Measurements from ENCODE around the gene CDC27.
"Not testable (repeated sequence)": the region's sequence is repeated elsewhere in the genome, so short reads cannot be mapped to it uniquely, and the experiment has no call there.

Gene CDC27

GRCh38 chr17:47188876-47189731 is at the start of gene CDC27:
Gene CDC27 (minus strand): TSS chr17:47189295. CDS start chr17:47189172, 123 bp downstream.
- DNase-seq: peak; percentile 98

GRCh38 chr17:47238321-47239010 is 49.4 kb upstream of the CDC27 start:
- DNase-seq: no peak

GRCh38 chr17:47237841-47238240 is 48.7 kb upstream of the CDC27 start:
- no peak for DNase-seq

GRCh38 chr17:47235923-47236322 is 46.8 kb upstream of the CDC27 start:
- DNase-seq: no peak

- DNase-seq: no peak
Measured at GRCh38 chr17:47235506-47235905, 46.4 kb upstream of the CDC27 start.

- no peak for DNase-seq
Measured at GRCh38 chr17:47232465-47232864, 43.4 kb upstream of the CDC27 start.

GRCh38 chr17:47231866-47232265 is 42.8 kb upstream of the CDC27 start:
- no peak for DNase-seq

GRCh38 chr17:47231334-47231733 is 42.2 kb upstream of the CDC27 start:
- DNase-seq: no peak

GRCh38 chr17:47230864-47231263 is 41.8 kb upstream of the CDC27 start:
- no peak for DNase-seq

GRCh38 chr17:47229535-47230443 is 40.7 kb upstream of the CDC27 start:
- peak; percentile 64 for DNase-seq

GRCh38 chr17:47227862-47228261 is 38.8 kb upstream of the CDC27 start:
- DNase-seq: no peak

- DNase-seq: no peak
Measured at GRCh38 chr17:47225911-47226688, 37.0 kb upstream of the CDC27 start.

GRCh38 chr17:47225436-47225858 is 36.4 kb upstream of the CDC27 start:
- no peak for DNase-seq

GRCh38 chr17:47224966-47225365 is 35.9 kb upstream of the CDC27 start:
- no peak for DNase-seq

GRCh38 chr17:47224077-47224476 is 35.0 kb upstream of the CDC27 start:
- not testable (repeated sequence) for DNase-seq

GRCh38 chr17:47223460-47223859 is 34.4 kb upstream of the CDC27 start:
- DNase-seq: no peak

GRCh38 chr17:47223007-47223406 is 33.9 kb upstream of the CDC27 start:
- DNase-seq: no peak

- no peak for DNase-seq
Measured at GRCh38 chr17:47222047-47222446, 33.0 kb upstream of the CDC27 start.

GRCh38 chr17:47221154-47221553 is 32.1 kb upstream of the CDC27 start:
- no peak for DNase-seq

- DNase-seq: no peak
Measured at GRCh38 chr17:47220531-47220999, 31.5 kb upstream of the CDC27 start.

GRCh38 chr17:47219621-47220475 is 30.8 kb upstream of the CDC27 start:
- DNase-seq: no peak

Measured in NCI-H1436 treated with DMSO at 0.1 percent for 48 hours (cell line).